T-helper 2 cell treated with Interferon-gamma antibody and Interleukin-4, amounts not matched to agents 100 ng/mL and 5 ng/mL, for 36 hours (primary cell): ENCODE results near the gene STAG1. TPM values are rescaled to one million over a fixed set of nuclear protein-coding genes. Genes with fewer than 3 reads are reported as not detected.
"Not testable (repeated sequence)": the region's sequence is repeated elsewhere in the genome, so short reads cannot be mapped to it uniquely, and the experiment has no call there.

Experiments used
- intact Hi-C: fragments of 100-400 bp; cut with micrococcal nuclease; formaldehyde crosslinking; loops from one replicate; pipeline ENCODE4 v1.15.1; 2023
- total RNA-seq: library from RNA; stranded (reverse); gene quantifications from 2 replicates; pipeline ENCODE4 v1.2.3, GENCODE V29; 2022

Gene STAG1
- total RNA-seq, 1 donor from 2014 or later, result 48.7 TPM

- intact Hi-C loops, result no loop called here
Observed at GRCh38 chr3:136749091-136749490, 3.1 kb downstream of the STAG1 start.

GRCh38 chr3:136745916-136746315 lies 6.3 kb downstream of the STAG1 start:
- intact Hi-C loops, result no loop called here

- intact Hi-C loops, result no loop called here
Observed at GRCh38 chr3:136741063-136741462, 11.1 kb downstream of the STAG1 start.

- intact Hi-C loops, result no loop called here
Observed at GRCh38 chr3:136740351-136740958, 11.7 kb downstream of the STAG1 start.

- intact Hi-C loops, result not testable (repeated sequence)
Observed at GRCh38 chr3:136736950-136737349, 15.2 kb downstream of the STAG1 start.

GRCh38 chr3:136735103-136735502 lies 17.1 kb downstream of the STAG1 start:
- intact Hi-C loops, result no loop called here

- intact Hi-C loops, result no loop called here
Observed at GRCh38 chr3:136734382-136735070, 17.7 kb downstream of the STAG1 start.

- intact Hi-C loops, result no loop called here
Observed at GRCh38 chr3:136733317-136733833, 18.8 kb downstream of the STAG1 start.

GRCh38 chr3:136731274-136731884 lies 20.8 kb downstream of the STAG1 start:
- intact Hi-C loops, result no loop called here

GRCh38 chr3:136730595-136731273 lies 21.4 kb downstream of the STAG1 start:
- intact Hi-C loops, result no loop called here

GRCh38 chr3:136728918-136729317 lies 23.3 kb downstream of the STAG1 start:
- intact Hi-C loops, result no loop called here

GRCh38 chr3:136728473-136728872 lies 23.7 kb downstream of the STAG1 start:
- intact Hi-C loops, result no loop called here

- intact Hi-C loops, result no loop called here
Observed at GRCh38 chr3:136725468-136725867, 26.7 kb downstream of the STAG1 start.

GRCh38 chr3:136722916-136723315 lies 29.3 kb downstream of the STAG1 start:
- intact Hi-C loops, result not testable (repeated sequence)

GRCh38 chr3:136722399-136722798 lies 29.8 kb downstream of the STAG1 start:
- intact Hi-C loops, result not testable (repeated sequence)

GRCh38 chr3:136720091-136720490 lies 32.1 kb downstream of the STAG1 start:
- intact Hi-C loops, result no loop called here

- intact Hi-C loops, result no loop called here
Observed at GRCh38 chr3:136716629-136717028, 35.5 kb downstream of the STAG1 start.

- intact Hi-C loops, result no loop called here
Observed at GRCh38 chr3:136714020-136714419, 38.2 kb downstream of the STAG1 start.

- intact Hi-C loops, result no loop called here
Observed at GRCh38 chr3:136712941-136713340, 39.2 kb downstream of the STAG1 start.

- intact Hi-C loops, result not testable (repeated sequence)
Observed at GRCh38 chr3:136711888-136712287, 40.3 kb downstream of the STAG1 start.

GRCh38 chr3:136711277-136711676 lies 40.9 kb downstream of the STAG1 start:
- intact Hi-C loops, result no loop called here

- intact Hi-C loops, result not testable (repeated sequence)
Observed at GRCh38 chr3:136709775-136710174, 42.4 kb downstream of the STAG1 start.
